Esophagus (tissue), 2 donors: Measurements from ENCODE around the gene SEL1L. TPM values are rescaled to one million over a fixed set of nuclear protein-coding genes. Genes with fewer than 3 reads are reported as not detected.
"Not testable (repeated sequence)": the region's sequence is repeated elsewhere in the genome, so short reads cannot be mapped to it uniquely, and the experiment has no call there.

ENCODE experiments used
- H3K27ac ChIP-seq, 2 donors: one replicate each; pipeline ENCODE4 v1.5.1; 2013; ENCODE audit warnings: low read depth in 2 of 2, mild to moderate bottlenecking in 2 of 2, inconsistent platforms in 1 of 2, low read length in 1 of 2, moderate library complexity in 1 of 2
- H3K27me3 ChIP-seq, 2 donors: one replicate each; pipeline ENCODE4 v1.6.1; 2013; ENCODE audit warnings: low read length in 2 of 2, control low read depth in 1 of 2, mild to moderate bottlenecking in 1 of 2; ENCODE audit not compliant: insufficient read depth in 2 of 2, control insufficient read depth in 1 of 2
- H3K36me3 ChIP-seq, 2 donors: one replicate each; pipeline ENCODE4 v1.6.1; 2013; ENCODE audit warnings: low read length in 1 of 2; ENCODE audit not compliant: control insufficient read depth in 2 of 2, insufficient read depth in 2 of 2
- H3K4me1 ChIP-seq, 2 donors: one replicate each; pipeline ENCODE4 v1.6.1; 2013; ENCODE audit warnings: low read length in 1 of 2; ENCODE audit not compliant: control insufficient read depth in 2 of 2, insufficient read depth in 2 of 2
- H3K4me3 ChIP-seq, 2 donors: one replicate each; pipeline ENCODE4 v1.5.1; 2013; ENCODE audit warnings: low read length in 2 of 2, mild to moderate bottlenecking in 2 of 2, low read depth in 1 of 2, moderate library complexity in 1 of 2
- H3K9me3 ChIP-seq, 2 donors: one replicate each; pipeline ENCODE4 v1.6.1; 2013; ENCODE audit warnings: mild to moderate bottlenecking in 2 of 2, low read depth in 1 of 2, low read length in 1 of 2, moderate library complexity in 1 of 2; ENCODE audit not compliant: control insufficient read depth in 2 of 2, insufficient read depth in 1 of 2
- WGBS, 2 donors: extraction: QIAGEN DNeasy Blood & Tissue Kit; methylation state at CpG; one replicate each; pipeline ENCODE4 v1.1.7; 2013; 5-methylcytosine and 5-hydroxymethylcytosine counted together
- polyA plus RNA-seq, 2 donors: library from polyadenylated mRNA; stranded (reverse); fragments of 200-250 nt; gene quantifications; one replicate each; pipeline ENCODE4 v1.2.3, GENCODE V29; 2013
- donor health status: healthy with polysubstance abuse.
- donor health status: Bipolar disorder and iron deficiency.

The SEL1L gene
- polyA plus RNA-seq, 2 donors = 6.1 to 9.1 TPM

DNA sequence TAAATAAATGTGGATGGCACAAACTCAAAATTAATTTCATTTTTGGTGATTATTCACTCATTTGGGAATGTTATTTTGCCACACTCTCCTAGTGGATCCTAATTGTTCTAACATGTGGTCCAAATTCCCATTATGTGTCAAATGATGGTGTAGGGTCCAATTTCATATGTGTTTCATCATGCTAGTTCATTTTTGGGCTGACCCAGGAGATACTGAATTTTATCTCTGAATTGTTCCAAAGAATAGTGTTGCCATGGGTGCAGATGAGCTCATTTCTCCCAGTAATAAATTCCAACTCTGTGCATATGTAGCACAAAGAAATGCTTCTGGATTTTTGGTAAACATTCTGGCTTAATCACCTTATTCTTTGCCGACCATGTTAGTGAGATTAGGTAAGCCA is 23.5 kb upstream of the SEL1L start:
- Histone ChIP-seq H3K4me3 (no peak overlapping the region), H3K9me3 (no peaks in the 10 kb centered on the region), H3K4me1 (no peaks in the 10 kb centered on the region), H3K27me3 (no peaks in the 10 kb centered on the region), H3K27ac (no peak overlapping the region), H3K36me3 (no peaks in the 10 kb centered on the region)
- 63 to 70% methylated on average over 1 of the region's 1 CpG for WGBS, 2 donors

DNA sequence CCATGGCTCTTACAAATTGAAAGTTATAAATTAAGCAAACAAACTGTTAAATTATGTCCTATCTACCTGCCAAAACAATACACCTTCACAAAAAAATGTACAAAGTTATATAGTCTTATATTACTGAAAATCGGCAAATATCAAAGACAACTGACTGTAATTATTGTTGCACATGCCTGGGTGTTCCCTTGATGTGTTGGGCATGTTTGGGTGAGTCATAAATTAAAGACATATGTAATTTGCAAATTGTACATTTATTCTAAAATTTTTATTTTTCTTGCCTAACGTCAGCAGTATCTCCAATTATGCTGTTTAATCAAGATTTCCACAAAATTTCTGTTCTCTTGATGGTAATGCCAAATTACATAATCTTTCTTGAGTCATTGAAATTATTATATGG is 22.0 kb upstream of the SEL1L start:
- Histone ChIP-seq H3K27me3 (no peaks in the 10 kb centered on the region), H3K4me3 (no peak overlapping the region), H3K36me3 (no peaks in the 10 kb centered on the region), H3K9me3 (no peaks in the 10 kb centered on the region), H3K4me1 (no peaks in the 10 kb centered on the region), H3K27ac (no peak overlapping the region)
- WGBS, 2 donors = 57 to 69% methylated on average over 2 of the region's 2 CpGs

DNA sequence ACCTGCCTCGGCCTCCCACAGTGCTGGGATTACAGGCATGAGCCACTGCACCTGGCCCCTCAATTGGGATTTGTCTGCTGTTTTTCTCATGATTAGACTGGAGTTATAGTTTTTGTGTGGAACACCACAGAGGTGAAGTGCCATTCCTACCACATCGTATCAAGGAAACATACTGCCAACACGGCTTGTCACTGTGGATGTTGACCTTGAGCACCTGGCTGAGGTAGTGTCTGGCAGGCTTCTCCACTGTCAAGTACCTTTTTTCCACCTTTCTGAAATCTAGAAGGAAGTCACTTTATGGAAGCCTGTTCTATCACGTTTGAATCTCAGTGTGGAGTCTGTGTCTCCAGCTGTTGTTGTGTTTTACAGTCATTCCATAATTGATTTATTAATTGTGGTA is 21.4 kb upstream of the SEL1L start:
- no peaks in the 10 kb centered on the region for H3K9me3 ChIP-seq
- no peaks in the 10 kb centered on the region for H3K27me3 ChIP-seq
- no peak overlapping the region for H3K4me3 ChIP-seq
- H3K36me3 ChIP-seq = no peaks in the 10 kb centered on the region
- H3K27ac ChIP-seq = no peak overlapping the region
- WGBS, 2 donors = 62 to 70% methylated on average over 4 of the region's 4 CpGs
- H3K4me1 ChIP-seq = no peaks in the 10 kb centered on the region

DNA sequence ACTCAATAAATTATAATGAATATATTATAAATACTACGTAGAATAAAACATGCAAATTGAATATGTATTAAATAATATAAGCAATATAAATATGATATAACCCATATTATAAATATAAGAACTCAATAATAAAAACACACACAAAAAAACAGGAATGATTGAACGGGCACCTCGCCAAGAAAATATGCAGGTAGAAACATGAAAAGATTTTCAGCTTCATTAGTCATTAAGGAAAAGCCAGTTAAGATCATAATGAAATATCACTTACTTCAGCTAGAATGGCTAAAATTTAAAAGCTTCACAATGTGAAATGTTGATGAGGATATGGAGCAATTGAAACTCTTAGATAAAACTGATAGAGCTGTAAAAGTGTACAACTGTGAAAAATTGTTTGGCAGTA is 17.8 kb upstream of the SEL1L start:
- 69 to 75% methylated on average over 3 of the region's 3 CpGs for WGBS, 2 donors
- no peaks in the 10 kb centered on the region for H3K9me3 ChIP-seq
- no peaks in the 10 kb centered on the region for H3K27me3 ChIP-seq
- H3K36me3 ChIP-seq = no peaks in the 10 kb centered on the region
- no peaks in the 10 kb centered on the region for H3K4me1 ChIP-seq
- no peak overlapping the region for H3K4me3 ChIP-seq
- no peak overlapping the region for H3K27ac ChIP-seq

- Histone ChIP-seq H3K9me3 (no peaks in the 10 kb centered on the region), H3K36me3 (no peaks in the 10 kb centered on the region), H3K27me3 (no peaks in the 10 kb centered on the region), H3K4me1 (no peaks in the 10 kb centered on the region), H3K4me3 (no peak overlapping the region), H3K27ac (no peak overlapping the region)
- WGBS, 2 donors = 51 to 52% methylated on average over 4 of the region's 4 CpGs
These were observed 16.5 kb upstream of the SEL1L start for GRCh38 chr14:81550001-81550637.

DNA sequence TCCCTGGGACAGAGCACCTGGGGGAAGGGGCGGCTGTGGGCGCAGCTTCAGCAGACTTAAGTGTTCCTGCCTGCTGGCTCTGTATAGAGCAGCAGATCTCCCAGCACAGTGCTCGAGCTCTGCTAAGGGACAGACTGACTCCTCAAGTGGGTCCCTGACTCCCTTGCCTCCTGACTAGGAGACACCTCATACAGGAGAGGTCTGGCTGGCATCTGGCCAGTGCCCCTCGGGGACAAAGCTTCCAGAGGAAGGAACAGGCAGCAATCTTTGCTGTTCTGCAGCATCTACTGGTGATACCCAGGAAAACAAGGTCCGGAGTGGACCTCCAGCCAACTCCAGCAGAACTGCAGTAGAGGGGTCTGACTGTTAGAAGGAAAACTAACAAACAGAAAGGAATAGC is 7.6 kb upstream of the SEL1L start:
- WGBS, 2 donors = 83 to 90% methylated on average over 5 of the region's 5 CpGs
- H3K36me3 ChIP-seq, H3K27ac ChIP-seq, H3K27me3 ChIP-seq, H3K9me3 ChIP-seq, H3K4me1 ChIP-seq, H3K4me3 ChIP-seq: not testable (repeated sequence)

DNA sequence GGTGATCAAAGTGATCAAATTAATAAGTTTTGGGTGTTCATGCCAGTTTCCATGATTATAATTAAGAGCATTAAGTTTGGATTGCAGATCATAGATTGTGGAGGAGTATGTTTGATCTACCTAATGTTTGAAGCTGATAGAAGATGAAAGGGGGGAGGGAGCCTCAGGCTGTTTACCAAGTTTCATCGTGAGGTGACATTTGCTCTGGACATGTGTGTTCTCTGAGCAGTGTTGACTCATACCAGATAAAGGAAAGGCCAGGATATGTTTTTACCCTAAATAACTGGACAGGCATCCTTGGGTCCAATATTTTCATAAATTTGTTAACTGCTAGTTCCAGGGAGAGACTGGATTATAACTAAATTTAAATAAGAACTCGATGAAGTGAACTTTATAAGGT is 3.5 kb upstream of the SEL1L start:
- H3K36me3 ChIP-seq = no peaks in the 10 kb centered on the region
- WGBS, 2 donors = 40 to 44% methylated on average over 2 of the region's 2 CpGs
- no peaks in the 10 kb centered on the region for H3K4me1 ChIP-seq
- no peaks in the 10 kb centered on the region for H3K27me3 ChIP-seq
- H3K9me3 ChIP-seq = no peaks in the 10 kb centered on the region
- H3K27ac ChIP-seq = no peak overlapping the region
- no peak overlapping the region for H3K4me3 ChIP-seq

DNA sequence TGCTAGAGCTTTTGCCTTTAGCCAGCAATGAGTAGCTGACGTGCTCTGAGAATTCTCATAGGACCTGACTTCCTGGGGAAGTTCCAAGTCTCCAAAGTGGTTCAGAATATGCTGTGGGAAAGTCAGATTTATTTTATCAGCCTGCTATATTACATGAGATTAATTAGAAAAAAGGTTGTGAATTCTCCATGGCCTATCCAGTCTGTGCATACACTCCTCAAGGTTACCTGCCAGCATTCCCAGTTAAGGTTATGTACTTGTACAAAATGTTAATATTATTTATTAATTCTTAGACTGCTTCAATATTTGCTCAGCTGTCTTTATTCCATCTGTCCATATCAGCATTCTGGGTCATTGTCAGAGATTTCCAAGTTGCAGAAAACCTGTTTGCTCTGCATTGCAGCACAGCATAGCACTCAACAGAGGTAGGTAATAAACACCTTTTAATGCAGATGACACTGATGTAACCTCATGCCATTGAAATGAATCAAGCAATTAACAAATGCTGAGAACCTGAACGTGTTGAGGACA is 2.7 kb upstream of the SEL1L start:
- Histone ChIP-seq H3K9me3 (no peaks in the 10 kb centered on the region), H3K27ac (no peak overlapping the region), H3K27me3 (no peaks in the 10 kb centered on the region), H3K36me3 (no peaks in the 10 kb centered on the region), H3K4me3 (no peak overlapping the region), H3K4me1 (peaks cover 0 to 2% of the 10 kb centered on the region in 2 donors)
- WGBS, 2 donors = 19 to 23% methylated on average over 2 of the region's 2 CpGs

DNA sequence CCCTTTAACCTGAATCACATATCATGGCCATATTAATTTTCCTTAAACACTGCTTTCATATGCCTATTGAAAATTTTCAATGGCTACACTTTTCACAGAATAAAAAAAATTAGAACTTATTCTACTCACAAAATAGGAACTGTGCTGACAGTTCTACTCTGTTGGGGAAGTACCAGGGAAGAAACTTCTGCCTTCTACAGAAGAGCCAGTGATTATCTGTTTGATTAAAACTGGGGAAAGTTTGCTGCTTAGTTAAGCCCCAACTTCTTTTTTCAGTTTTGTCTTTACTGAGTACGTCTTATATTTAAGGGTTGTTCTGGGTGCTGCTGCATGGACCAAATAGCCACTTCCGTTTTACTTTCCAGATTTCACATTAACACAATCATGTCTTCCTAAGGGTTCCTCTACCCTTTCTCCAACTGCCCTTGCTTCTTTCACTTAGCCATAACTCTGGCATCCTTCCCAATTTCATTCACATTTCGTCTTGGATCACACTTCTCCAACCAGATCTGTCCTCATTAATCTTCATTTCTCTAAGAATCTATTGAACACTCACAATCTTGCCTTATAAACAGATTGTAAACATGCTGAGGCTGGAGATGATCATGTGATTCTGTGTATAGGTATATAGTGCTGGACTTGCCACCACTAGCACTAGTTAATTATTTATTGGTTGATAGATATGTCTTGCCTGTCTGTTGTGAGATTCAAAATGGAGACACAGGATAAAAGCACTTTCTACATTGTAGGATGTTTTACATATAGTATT is 1.9 kb upstream of the SEL1L start:
- no peaks in the 10 kb centered on the region for H3K9me3 ChIP-seq
- no peaks in the 10 kb centered on the region for H3K36me3 ChIP-seq
- H3K4me1 ChIP-seq = peaks cover 0 to 2% of the 10 kb centered on the region in 2 donors
- H3K4me3 ChIP-seq = no peak overlapping the region
- H3K27me3 ChIP-seq = no peaks in the 10 kb centered on the region
- WGBS, 2 donors = 54 to 58% methylated on average over 3 of the region's 3 CpGs
- no peak overlapping the region for H3K27ac ChIP-seq
